GM21619 (cell line): ENCODE data around the gene KLHDC7B.
"Not testable (repeated sequence)": the region's sequence is repeated elsewhere in the genome, so short reads cannot be mapped to it uniquely, and the experiment has no call there.

Source experiments
- ATAC-seq: cut with Tn5 transposase; IDR thresholded peaks from one replicate; pipeline ENCODE4 v1.9.1; 2021; ENCODE audit not compliant: unreplicated experiment

The KLHDC7B gene

GRCh38 chr22:50529416-50529896 is 16.2 kb upstream of the KLHDC7B start:
- ATAC-seq: no peak

- no peak for ATAC-seq
Observed at GRCh38 chr22:50529897-50530579, 15.7 kb upstream of the KLHDC7B start, which contains the start of gene TYMP. TSS of gene TYMP (minus strand) at chr22:50530012. CDS start at chr22:50529709, 303 bp downstream.

- no peak for ATAC-seq
Observed at GRCh38 chr22:50530580-50530876, 15.2 kb upstream of the KLHDC7B start.

- ATAC-seq: no peak
Observed at GRCh38 chr22:50530877-50531545, 14.7 kb upstream of the KLHDC7B start.

GRCh38 chr22:50531546-50531961 is 14.1 kb upstream of the KLHDC7B start:
- ATAC-seq: no peak

GRCh38 chr22:50531962-50532674 is 13.6 kb upstream of the KLHDC7B start:
- no peak for ATAC-seq

GRCh38 chr22:50532824-50533796 is 12.6 kb upstream of the KLHDC7B start:
- no peak for ATAC-seq

GRCh38 chr22:50533856-50534711 is 11.6 kb upstream of the KLHDC7B start:
- ATAC-seq: not testable (repeated sequence)

GRCh38 chr22:50535113-50535512 is 10.6 kb upstream of the KLHDC7B start:
- ATAC-seq: no peak

GRCh38 chr22:50536226-50536625 is 9.5 kb upstream of the KLHDC7B start:
- ATAC-seq: no peak

- no peak for ATAC-seq
Observed at GRCh38 chr22:50537765-50538164, 7.9 kb upstream of the KLHDC7B start.

- no peak for ATAC-seq
Observed at GRCh38 chr22:50540381-50540780, 5.3 kb upstream of the KLHDC7B start.

GRCh38 chr22:50541667-50542026 is 4.1 kb upstream of the KLHDC7B start:
- ATAC-seq: not testable (repeated sequence)

- ATAC-seq: no peak
Observed at GRCh38 chr22:50542416-50542927, 3.2 kb upstream of the KLHDC7B start.

- ATAC-seq: no peak
Observed at GRCh38 chr22:50544078-50544745, 1.5 kb upstream of the KLHDC7B start.

- no peak for ATAC-seq
Observed at GRCh38 chr22:50544746-50545253, 899 bp upstream of the KLHDC7B start.

GRCh38 chr22:50546326-50547262 is 895 bp downstream of the KLHDC7B start:
- ATAC-seq: no peak
